Thymus (tissue), 11 donors: ENCODE data around the gene SLC2A11. TPM values are rescaled to one million over a fixed set of nuclear protein-coding genes. Genes with fewer than 3 reads are reported as not detected.

ENCODE experiments used
- DNase-seq, 9 donors: peaks; one replicate each; pipeline ENCODE4 v3.0.0-alpha.2; 2013; ENCODE audit warnings: low spot score in 9 of 9, low read depth in 6 of 9, missing footprints in 1 of 9
- H3K27ac ChIP-seq, 2 donors: one replicate each; pipeline ENCODE4 v1.5.1; 2013; ENCODE audit warnings: control low read depth in 1 of 2, low read depth in 1 of 2, low read length in 1 of 2, mild to moderate bottlenecking in 1 of 2, moderate library complexity in 1 of 2
- H3K27me3 ChIP-seq, 2 donors: one replicate each; pipeline ENCODE4 v1.5.1; 2013; ENCODE audit warnings: low read length in 1 of 2; ENCODE audit not compliant: control insufficient read depth in 2 of 2, insufficient read depth in 1 of 2
- H3K36me3 ChIP-seq, 2 donors: one replicate each; pipeline ENCODE4 v1.5.1; 2013; ENCODE audit warnings: low read length in 1 of 2, mild to moderate bottlenecking in 1 of 2, moderate library complexity in 1 of 2; ENCODE audit not compliant: control insufficient read depth in 2 of 2, insufficient read depth in 2 of 2
- H3K4me1 ChIP-seq, 2 donors: one replicate each; pipeline ENCODE4 v1.5.1; 2013; ENCODE audit warnings: low read length in 2 of 2; ENCODE audit not compliant: control insufficient read depth in 2 of 2, insufficient read depth in 2 of 2
- H3K4me3 ChIP-seq, 2 donors: one replicate each; pipeline ENCODE4 v1.5.1; 2013; ENCODE audit warnings: low read length in 2 of 2, control low read depth in 1 of 2, mild to moderate bottlenecking in 1 of 2
- H3K9me3 ChIP-seq, 2 donors: one replicate each; pipeline ENCODE4 v1.5.1; 2013; ENCODE audit warnings: low read length in 1 of 2, mild to moderate bottlenecking in 1 of 2; ENCODE audit not compliant: control insufficient read depth in 2 of 2, insufficient read depth in 1 of 2
- WGBS: extraction: QIAGEN DNeasy Blood & Tissue Kit; methylation state at CpG from one replicate; pipeline ENCODE4 v1.1.7; 2013; 5-methylcytosine and 5-hydroxymethylcytosine counted together
- polyA plus RNA-seq: library from polyadenylated mRNA; stranded (reverse); fragments of 200-250 nt; gene quantifications from one replicate; pipeline ENCODE4 v1.2.3, GENCODE V29; 2013
- total RNA-seq: library from RNA; stranded (reverse); fragments of 120-200 nt; gene quantifications from one replicate; pipeline ENCODE4 v1.2.4, GENCODE V29; 2013
- donor health status: healthy.

SLC2A11 gene
- total and polyA plus RNA-seq, 2 donors = 4.3 to 8.8 TPM

- Histone ChIP-seq H3K27me3 (peaks cover 2 to 8% of the 10 kb centered on the region in 2 donors), H3K4me1 (peaks cover 6 to 33% of the 10 kb centered on the region in 2 donors), H3K9me3 (peaks cover 0 to 4% of the 10 kb centered on the region in 2 donors), H3K27ac (no peak overlapping the region), H3K36me3 (no peaks in the 10 kb centered on the region), H3K4me3 (no peak overlapping the region)
- 76% methylated on average over 8 of the region's 8 CpGs for WGBS
- no peak for DNase-seq
These were observed 12.9 kb upstream of the SLC2A11 start for GRCh38 chr22:23844739-23845202.

GRCh38 chr22:23845265-23846080 is 12.2 kb upstream of the SLC2A11 start:
- peaks cover 0 to 10% of the 10 kb centered on the region in 2 donors for H3K9me3 ChIP-seq
- 90% methylated on average over 9 of the region's 9 CpGs for WGBS
- H3K4me1 ChIP-seq = peaks cover 6 to 33% of the 10 kb centered on the region in 2 donors
- H3K36me3 ChIP-seq = no peaks in the 10 kb centered on the region
- peaks cover 3 to 14% of the 10 kb centered on the region in 2 donors for H3K27me3 ChIP-seq
- DNase-seq = no peak
- peak overlapping the region in 1 of 2 donors; percentile 39 for H3K27ac ChIP-seq
- H3K4me3 ChIP-seq = no peak overlapping the region

- Histone ChIP-seq H3K36me3 (no peaks in the 10 kb centered on the region), H3K4me3 (no peak overlapping the region), H3K27me3 (peaks cover 4 to 16% of the 10 kb centered on the region in 2 donors), H3K4me1 (peaks cover 6 to 33% of the 10 kb centered on the region in 2 donors), H3K27ac (peak overlapping the region in 1 of 2 donors; percentile 30), H3K9me3 (peaks cover 0 to 11% of the 10 kb centered on the region in 2 donors)
- 93% methylated on average over 7 of the region's 7 CpGs for WGBS
- DNase-seq = no peak
These were observed 11.6 kb upstream of the SLC2A11 start for GRCh38 chr22:23846081-23846469.

- peaks cover 0 to 11% of the 10 kb centered on the region in 2 donors for H3K9me3 ChIP-seq
- no peak overlapping the region for H3K27ac ChIP-seq
- peaks cover 4 to 21% of the 10 kb centered on the region in 2 donors for H3K27me3 ChIP-seq
- H3K4me1 ChIP-seq = peaks cover 6 to 33% of the 10 kb centered on the region in 2 donors
- no peaks in the 10 kb centered on the region for H3K36me3 ChIP-seq
- H3K4me3 ChIP-seq = no peak overlapping the region
- no peak for DNase-seq
- 95% methylated on average over 18 of the region's 18 CpGs for WGBS
These were observed 10.3 kb upstream of the SLC2A11 start for GRCh38 chr22:23847310-23847920.

GRCh38 chr22:23847991-23848864 is 9.4 kb upstream of the SLC2A11 start:
- H3K4me3 ChIP-seq = no peak overlapping the region
- no peak overlapping the region for H3K27ac ChIP-seq
- H3K4me1 ChIP-seq = peaks cover 6 to 33% of the 10 kb centered on the region in 2 donors
- peaks cover 6 to 23% of the 10 kb centered on the region in 2 donors for H3K27me3 ChIP-seq
- DNase-seq = no peak
- H3K9me3 ChIP-seq = peaks cover 0 to 11% of the 10 kb centered on the region in 2 donors
- 83% methylated on average over 24 of the region's 24 CpGs for WGBS
- H3K36me3 ChIP-seq = no peaks in the 10 kb centered on the region

GRCh38 chr22:23849009-23850006 is 8.4 kb upstream of the SLC2A11 start:
- WGBS = 36% methylated on average over 62 of the region's 62 CpGs
- peaks cover 6 to 26% of the 10 kb centered on the region in 2 donors for H3K27me3 ChIP-seq
- no peak overlapping the region for H3K27ac ChIP-seq
- H3K36me3 ChIP-seq = no peaks in the 10 kb centered on the region
- DNase-seq = peak in 8 of 9 donors; percentile 51 to 84 (median 66)
- no peak overlapping the region for H3K4me3 ChIP-seq
- peaks cover 3 to 30% of the 10 kb centered on the region in 2 donors for H3K4me1 ChIP-seq
- peaks cover 0 to 11% of the 10 kb centered on the region in 2 donors for H3K9me3 ChIP-seq

GRCh38 chr22:23850136-23850611 is 7.5 kb upstream of the SLC2A11 start:
- H3K4me1 ChIP-seq = peaks cover 0 to 21% of the 10 kb centered on the region in 2 donors
- no peak overlapping the region for H3K27ac ChIP-seq
- WGBS = 94% methylated on average over 16 of the region's 16 CpGs
- no peaks in the 10 kb centered on the region for H3K36me3 ChIP-seq
- H3K27me3 ChIP-seq = peaks cover 6 to 26% of the 10 kb centered on the region in 2 donors
- peaks cover 0 to 11% of the 10 kb centered on the region in 2 donors for H3K9me3 ChIP-seq
- no peak for DNase-seq
- H3K4me3 ChIP-seq = no peak overlapping the region
